Hematopoietic multipotent progenitor cell treated with erythropoietin and hydrocortisone succinate and interleukin-3 and kit ligand, for 15 days (in vitro differentiated cells): ENCODE measurements around the gene EHD1.

ENCODE experiments used
- DNase-seq: peaks from one replicate; pipeline ENCODE4 v3.0.0-alpha.2; 2015; ENCODE audit warnings: low spot score

Gene EHD1

DNA sequence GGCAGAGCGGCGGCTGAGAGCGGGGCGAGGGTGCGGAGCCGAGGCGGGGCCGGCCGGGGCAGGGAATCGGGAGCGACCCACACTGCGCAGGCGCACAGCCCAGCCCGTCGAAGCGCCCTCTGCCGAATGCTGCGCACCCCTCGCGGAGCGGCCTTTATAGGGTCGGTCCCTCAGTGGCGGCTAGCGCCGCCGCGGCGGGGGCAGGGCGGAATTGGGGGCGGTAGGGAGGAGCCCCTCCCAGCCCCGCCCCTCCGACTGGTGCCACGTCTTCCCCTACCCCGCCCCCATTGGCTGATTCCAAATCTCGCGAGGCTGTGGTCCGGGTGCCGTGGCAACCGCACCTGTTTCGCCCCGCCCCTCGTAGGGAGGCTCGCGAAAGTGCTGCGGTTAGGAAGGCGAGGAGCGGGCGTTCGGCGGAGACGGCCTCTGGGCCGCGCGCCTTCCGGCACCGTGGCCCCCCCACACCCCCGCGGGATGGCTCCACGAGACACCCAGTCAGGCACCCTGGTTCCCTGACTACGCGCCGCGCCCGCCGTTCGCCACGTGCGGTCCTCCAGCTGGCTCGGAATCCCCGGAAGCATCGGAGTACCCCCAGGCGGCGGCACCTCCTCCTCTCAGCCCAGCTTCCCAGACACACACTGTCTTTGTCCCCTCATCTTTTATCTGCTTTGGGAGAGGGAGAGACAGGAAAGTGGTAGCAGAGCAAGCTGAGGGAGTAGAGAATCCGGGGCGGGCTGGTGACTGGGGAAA lies at the start of gene EHD1:
Gene EHD1 (minus strand): TSS at position 128 of the 750 bp plus-strand sequence. CDS start 157 bp downstream, outside the sequence.
- DNase-seq: peak; percentile 100

DNA sequence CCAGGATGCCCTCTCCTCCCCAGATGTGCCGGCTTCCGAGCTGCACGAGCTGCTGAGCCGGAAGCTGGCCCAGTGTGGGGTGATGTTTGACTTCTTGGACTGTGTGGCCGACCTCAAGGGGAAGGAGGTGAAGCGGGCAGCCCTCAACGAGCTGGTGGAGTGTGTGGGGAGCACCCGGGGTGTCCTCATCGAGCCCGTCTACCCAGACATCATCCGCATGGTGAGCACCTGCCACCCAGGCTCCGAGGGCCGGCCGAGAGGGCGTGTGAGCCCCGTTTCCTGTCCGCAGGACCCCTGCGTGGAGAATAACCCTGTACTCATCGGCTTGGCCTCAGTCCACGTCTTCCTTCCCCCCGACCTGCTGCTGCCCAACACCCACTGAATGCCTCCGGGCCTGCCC lies 48.3 kb upstream of the EHD1 start:
- no peak for DNase-seq

DNA sequence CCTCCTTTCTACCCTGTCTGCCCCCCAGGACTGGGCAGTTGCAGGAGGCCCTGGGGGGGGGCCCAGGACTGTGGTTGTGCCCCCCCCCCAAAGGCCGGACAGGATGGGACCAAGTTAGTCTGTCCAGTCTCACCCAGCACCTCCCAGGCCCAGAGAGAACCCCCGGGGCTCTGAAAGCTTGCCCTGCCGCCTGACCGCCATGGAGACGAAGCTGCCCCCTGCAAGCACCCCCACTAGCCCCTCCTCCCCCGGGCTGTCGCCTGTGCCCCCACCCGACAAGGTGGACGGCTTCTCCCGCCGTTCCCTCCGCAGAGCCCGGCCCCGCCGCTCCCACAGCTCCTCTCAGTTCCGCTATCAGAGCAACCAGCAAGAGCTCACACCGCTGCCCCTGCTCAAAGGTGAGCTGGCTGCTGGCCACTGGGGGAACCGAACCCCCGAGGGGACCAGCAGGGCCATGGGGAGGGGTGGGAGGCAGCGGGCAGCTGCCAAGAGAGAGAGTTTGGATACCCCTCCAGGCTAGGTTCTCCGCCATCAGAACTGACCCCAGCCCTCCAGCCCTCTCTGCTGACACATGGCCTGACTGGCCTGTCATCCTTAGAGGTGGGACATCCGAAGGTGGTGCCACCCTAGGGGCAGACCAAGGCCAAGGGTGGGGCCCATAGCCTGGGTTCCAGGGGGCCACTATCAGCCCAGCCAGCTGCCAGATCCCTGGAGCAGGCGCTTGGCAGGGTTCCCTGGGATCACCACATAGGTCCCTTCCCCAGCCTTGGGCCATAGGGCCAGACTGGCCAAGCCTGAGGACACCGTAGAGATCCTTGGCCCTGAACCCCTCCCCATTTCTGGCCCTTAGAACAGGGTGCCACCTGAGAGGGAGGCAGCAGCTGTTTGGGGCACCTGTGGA lies 47.4 kb upstream of the EHD1 start:
- DNase-seq: peak; percentile 67

DNA sequence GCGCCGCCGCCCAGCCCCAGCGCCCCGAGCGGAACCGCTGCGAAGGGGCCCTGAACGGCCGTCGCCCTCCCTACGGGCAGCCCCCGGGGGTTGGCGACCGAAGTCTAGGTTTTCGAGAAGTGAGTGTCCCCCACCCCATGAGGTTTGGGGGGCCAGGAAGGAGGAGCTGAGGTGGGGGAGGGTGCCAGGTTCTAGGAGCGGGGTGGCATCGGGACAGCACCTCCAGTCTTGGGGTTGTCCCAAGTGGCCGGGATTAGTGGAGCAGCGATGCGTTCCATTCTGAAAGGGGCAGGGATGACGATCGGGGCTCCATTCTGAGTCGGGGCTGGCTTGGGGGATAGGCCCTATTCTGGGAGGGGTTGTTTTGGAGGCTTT lies 46.5 kb upstream of the EHD1 start:
- peak; percentile 15 for DNase-seq

DNA sequence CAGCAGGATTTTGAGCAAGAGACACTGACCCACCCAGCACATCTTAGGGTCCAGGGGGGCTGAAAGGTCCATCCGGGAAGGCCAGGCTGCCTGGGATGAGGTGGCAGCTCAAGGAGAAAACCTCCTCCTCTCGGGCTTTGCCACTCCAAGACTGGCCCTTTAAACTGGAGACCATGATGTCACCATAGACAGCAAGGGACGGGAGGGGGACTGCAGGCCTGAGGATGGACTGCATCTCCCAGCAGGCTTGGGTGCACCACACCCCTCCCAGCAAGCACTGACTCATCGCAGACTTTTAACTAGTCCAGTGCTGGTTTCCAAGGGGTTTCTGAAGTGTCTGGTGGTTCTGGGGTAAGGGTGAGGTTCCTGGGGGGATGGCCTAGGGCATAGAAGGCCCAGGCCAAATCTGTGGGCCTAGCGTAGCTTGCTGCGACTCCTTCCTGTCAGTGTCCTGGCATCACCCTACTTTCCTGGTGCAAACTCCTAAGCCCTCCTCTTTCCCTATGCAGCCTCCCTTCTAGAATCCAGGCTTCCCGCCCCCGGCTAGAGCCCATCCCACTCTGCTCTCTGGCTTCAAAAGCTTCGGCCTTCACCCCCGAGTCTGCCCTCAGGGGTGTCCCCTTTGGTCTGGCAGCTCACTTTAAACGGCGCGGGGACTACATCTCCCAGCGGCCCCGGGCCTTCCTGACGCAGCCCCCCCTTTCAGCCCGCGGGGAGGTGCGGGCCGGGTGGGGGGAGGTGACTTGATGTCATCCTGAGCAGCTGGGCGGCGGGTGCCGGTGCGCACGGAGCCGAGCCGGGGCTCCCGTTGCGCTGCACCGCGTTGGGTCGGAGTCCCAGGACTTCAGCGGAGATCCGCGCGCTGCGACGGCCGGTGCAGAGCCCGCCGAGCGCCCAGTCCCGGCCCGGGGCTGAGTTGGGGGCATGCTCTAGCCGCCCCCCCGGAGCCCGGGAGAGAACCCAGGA lies 45.8 kb upstream of the EHD1 start, which contains the start of gene PPP2R5B:
Gene PPP2R5B (plus strand): TSS at position 746 of the 966 bp plus-strand sequence. CDS start 1,046 bp downstream, outside the sequence.
- peak; percentile 92 for DNase-seq

DNA sequence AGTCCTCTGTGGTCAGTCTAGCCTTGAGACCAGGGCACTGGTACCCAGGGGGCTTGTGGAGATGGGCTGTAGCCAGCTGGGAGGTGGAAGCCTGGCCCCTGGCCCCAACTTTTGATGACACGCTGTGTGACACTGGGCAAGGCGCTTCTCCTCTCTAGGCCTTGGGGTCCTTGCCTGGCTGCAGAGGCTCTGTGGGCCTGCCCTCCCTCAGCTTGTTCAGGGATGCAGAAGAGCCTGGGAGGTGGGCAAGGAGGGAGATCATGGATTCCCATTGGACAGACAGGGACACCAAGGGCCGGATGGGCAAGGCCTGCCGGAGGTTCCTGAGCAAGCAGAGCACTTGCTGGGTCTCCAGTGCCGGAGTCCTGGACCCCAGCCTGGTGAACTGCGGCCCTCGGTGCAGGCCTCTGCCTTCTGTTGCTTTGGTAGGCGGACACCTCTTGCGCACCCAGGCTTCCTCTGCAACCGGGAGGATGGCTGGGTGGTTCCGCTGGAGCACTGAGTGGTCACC lies 44.8 kb upstream of the EHD1 start:
- DNase-seq: no peak

DNA sequence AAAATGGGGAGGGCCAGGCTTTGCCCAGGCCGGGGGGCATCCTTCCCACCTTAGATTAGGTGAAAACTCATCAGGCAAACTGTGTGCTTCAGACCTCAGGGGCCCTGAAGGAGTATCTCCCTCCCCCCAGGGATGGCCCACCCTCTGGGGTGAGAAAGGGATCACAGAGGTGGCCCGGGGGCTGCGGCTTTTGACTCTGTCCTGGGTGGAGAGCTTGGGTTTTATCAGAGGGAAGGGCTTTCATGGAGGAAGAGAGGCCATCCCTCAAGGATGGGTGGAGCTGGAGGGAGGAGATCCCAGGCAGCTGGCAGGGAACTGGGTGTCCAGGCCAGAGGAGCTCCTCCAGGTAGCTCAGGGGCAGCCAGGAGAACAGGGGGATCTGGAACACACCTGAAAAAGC lies 43.0 kb upstream of the EHD1 start:
- DNase-seq: no peak

DNA sequence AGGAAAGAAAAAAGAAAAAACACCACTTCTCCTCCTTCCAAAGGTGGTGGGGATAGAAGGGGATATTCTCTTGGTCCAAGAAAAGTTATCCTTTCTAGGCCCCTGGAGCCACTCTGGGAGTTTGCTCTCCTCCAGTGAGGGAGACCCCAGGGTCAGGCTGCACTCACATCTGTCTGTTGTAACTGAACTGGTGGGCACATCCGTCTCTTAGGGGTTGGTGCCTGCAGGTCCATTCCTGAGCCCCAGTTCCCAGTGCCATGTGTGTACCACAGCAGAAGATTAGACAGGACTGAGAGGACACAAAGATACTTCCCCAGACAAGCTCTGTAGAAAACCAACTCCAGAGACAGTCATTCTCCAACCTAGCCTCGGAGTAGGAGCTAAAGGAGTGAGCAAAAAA lies 41.7 kb upstream of the EHD1 start:
- no peak for DNase-seq

DNA sequence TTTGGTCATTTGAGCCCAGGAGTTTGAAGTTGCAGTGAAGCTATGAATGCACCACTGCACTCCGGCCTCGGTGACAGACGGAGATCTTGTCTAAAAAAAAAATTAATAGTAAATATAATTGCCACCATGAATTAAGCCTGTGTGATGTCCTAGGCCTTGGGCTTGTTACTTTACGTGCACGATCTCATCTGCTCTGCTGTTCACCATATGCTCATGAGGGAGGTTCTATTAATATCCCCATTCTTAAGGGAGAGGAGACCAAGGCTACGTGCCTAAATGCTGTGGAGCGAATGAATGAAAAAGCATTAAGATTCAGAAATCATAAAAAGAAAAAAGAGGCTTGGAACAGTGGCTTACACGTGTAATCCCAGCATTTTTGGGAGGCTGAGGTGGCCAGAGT lies 41.2 kb upstream of the EHD1 start:
- no peak for DNase-seq

DNA sequence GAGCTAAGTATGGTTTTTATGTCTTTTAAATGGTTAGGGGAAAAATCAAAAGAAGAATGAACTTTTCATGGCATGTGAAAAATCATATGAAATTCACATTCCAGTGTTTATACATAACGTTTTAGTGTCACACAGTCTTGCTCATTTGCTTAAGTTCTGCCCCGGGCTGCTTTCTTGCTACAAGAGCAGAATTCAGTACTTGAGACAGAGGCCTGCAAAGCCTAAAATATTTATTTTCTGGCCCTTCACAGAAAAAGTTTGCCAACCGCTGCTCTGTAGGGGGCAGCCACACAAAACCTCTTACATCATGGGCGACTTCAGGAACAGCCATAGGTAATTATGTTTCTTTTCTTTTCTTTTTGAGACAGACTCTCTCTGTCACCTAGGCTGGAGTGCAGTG lies 39.6 kb upstream of the EHD1 start:
- peak; percentile 34 for DNase-seq

DNA sequence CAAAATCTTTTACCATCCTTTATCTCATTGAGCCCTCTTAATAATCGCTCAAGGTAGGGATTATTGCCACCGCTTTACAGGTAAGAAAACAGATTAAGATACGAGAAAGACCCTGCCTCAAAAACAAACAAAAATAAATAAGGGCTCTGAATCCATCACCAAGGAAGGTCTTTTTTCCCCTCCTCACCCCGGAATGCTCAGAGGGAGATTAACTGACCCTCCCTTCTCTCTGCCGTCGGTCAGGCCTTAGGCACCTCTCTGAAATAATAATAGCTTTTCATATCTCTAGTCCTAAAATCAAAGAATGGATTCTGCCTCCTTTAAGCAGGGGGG lies 39.2 kb upstream of the EHD1 start:
- no peak for DNase-seq

DNA sequence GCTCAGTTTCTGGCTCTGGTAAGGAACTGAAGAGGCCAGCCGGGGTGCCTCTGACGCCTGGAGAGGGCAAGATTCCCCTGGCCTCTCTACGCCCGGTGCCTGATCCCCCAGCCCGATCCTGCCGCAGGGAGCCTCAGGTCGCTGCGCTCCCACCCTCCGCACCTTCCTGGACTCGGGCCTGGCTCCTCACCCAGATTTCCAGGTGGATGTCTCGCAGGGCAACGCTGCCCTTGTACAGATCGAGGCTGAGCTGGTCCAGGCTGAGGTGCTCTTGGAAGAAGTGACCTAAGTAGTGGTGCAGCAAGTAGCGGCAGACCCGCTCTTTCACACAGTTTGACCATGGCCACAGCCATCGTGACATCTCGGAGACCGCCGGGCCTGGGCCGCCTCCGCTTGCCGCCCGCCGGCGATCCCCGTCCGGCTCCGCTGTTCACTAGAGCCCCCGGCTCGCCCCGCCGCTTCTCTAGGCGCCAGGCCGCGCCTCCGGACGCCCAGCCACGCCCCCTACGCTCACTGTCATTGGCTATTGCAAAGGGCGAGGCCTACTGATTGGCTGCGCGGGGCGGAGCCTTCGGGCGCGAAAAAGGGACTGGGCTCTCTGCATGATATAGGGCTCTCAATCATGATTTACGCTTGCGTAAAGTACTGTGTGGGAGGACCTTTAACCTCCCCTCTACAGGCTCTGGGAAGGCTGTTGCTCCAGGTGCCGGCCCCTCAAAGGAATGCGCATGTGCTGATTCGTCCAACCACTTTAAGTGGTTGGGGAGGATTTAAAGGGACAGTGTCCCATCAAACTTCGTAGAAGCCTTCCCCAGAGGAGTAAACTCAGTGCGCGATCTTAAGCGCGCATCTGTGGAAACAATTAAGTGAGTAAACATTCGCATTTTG lies 38.6 kb upstream of the EHD1 start, which contains the start of gene ATG2A:
Gene ATG2A (minus strand): TSS at position 435 of the 888 bp plus-strand sequence. CDS start 74 bp downstream, at position 361.
- DNase-seq: peak; percentile 100

DNA sequence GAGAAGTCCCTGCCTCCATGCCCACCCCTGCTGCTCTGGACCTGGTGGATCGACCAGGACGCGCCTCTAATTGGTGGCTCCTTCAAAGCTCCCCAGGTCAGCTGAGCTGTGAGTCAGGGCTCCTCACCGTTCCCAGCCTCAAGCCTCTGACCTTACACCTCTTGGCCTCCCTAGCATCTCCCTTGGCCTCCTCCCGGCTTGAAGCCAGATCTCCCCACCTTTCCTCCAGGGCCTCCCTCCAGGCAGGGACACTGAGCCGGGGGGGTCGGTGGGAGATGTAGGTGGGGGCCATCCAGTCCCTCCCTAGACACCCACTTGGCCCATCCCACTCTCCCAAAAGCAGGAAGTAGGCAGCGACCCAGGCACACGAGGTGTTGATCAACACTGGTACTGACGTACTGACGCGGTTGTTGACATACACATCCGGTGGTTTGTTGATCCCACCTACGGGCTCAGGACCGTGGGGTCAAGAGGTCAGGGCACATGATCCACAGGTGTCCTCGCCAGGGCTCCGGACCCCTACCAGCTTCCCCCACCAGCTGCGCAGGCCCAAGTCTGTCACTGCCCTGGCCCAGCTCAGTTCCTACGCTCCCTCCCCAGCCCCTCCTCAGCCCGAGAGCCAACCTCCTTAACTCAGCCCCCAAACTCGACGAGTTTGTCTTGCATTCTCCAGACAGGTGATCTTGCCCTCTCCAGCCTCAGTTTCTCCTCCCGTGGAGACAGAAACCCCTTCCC lies 37.8 kb upstream of the EHD1 start:
- peak; percentile 40 for DNase-seq

DNA sequence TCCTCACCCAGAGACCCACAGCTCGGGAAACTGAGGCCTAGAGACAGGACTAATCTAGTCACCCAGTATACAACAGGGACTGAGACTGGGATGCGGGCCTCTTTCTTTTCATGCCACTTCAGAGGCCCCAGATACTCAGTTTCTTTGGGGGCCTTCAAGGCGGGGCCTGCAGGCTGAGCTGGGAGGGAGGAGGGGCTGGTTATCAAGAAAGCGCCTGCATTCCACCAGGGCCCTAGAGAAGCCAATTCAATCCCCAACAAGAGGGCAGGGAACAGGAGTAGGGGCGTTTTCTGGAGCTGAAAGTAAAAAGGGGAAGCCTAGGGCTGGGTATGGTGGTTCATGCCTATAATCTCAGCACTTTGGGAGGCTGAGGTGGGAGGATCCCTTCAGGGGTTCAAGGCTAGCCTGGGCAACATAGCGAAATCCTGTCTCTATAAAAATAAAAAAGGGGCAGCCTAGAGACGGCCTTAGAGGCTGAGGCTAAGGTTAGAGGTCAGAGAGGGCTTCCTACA lies 37.0 kb upstream of the EHD1 start:
- peak; percentile 12 for DNase-seq

DNA sequence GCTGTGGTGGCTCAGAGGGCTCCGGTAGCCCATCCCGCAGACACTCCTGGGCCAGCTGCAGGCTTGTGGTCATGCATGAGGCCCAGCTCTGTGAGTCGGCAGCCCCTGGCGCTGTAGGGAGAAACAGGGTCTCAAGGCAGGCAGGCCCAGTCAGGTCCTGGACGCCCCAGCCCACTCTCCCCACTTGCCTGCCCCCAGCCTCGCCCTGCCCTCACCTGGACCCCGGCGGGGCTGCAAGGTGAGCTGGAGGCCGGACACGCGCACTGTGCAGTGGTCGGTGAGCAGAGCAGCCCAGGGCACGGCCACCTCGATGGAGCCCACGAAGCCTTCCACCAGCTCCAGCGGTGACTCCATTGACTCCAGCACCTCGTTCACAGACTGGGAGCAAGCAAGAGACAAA lies 35.7 kb upstream of the EHD1 start:
- DNase-seq: no peak

DNA sequence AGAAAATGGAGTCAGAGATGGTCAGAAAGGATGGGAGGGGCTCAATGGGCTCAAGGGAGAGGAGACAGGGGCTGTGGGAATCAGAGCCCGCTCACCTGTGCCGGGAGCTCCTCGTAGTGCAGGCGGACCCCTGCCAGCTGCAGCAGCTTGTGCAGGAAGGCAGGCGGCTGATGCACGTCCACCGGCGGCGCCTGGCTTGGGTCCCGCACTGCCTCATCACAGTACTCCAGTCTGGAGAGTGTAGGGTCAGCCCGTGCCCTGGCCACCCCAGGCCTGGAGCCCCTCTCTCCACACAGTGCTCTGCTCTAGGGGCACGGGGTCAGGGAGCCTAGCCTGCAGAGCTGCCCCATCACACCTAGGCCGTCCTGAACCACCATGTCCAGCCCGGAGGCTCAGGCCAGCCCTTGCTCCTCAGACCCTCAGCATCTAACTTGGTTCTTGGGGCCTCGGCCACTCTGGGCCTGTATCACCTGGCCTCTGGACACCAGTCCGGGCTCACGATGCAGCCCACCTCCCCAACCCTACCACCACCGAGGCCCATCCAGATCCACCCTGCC lies 34.8 kb upstream of the EHD1 start:
- DNase-seq: no peak

DNA sequence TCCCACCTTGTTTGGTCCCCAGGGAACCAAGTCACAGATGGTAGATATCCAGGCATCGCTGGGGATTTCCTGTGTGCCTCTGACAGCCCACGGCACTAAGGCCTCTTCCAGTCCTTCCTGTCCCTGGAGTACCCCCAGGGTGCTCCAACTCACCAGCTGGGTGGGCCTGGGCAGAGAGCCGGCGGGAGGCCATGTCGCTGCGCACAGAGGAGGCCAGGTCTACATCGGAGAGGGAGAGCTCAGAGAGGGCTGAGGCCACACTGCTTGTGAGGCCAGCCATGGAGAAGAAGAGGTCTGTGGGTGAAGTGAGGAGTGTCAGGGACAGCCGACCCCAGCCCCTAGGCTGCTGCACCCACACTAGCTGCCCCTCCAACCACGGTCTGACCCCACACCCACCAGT lies 33.3 kb upstream of the EHD1 start:
- no peak for DNase-seq

DNA sequence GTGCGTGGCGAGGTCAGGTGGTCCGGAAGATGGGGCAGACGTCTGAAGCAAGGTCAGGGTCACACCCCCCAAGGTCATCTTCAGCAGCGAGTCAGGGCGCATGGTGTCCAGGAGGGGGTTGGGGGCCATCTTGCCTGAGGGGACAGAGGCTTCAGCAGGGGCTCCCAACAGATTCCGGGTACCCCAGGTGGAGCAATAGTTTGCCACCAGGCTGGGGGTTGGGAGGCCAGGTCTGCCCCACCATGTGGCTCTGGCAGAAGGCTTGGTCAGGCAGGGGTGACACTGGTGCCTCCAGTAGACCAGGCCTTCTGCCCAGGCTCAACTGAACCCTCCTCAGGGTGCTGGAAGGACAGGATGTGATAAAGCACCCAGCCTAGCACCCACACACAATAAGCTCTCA lies 32.7 kb upstream of the EHD1 start:
- DNase-seq: no peak

DNA sequence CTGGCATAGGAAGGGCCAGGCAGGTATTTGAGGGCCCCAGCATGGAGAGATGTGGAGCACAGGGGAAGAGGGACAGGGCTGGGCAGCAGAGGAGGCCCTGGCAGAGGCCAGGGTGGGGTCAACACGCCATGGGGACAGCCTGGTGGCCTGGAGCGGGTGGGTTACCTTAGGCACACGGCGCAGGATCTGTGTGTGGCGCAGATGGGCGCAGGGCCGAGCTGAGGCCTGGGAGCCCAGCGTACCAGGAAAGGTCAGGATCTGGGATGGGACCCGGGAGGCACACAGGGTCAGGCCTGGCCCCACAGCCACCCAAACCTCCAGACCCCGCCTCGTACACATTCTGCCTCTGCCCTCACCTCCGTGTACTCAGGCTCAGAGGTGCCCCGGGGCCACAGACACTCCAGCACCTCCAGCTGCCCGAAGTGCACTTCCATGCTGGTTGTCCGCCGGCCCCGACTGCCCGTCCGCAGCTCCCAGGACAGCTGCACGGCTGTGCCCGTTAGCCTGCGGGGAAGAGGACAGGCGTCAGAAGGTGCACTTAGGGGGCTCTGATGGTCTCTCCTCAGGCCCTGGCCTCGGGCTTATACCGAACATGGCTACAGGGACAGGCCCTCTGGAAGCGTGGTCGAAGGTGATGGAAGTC lies 32.2 kb upstream of the EHD1 start:
- no peak for DNase-seq
